ENCODE data around the gene THOC6. TPM values are rescaled to one million over a fixed set of nuclear protein-coding genes. Genes with fewer than 3 reads are reported as not detected.

Gene THOC6
- total RNA-seq = 5.8 TPM

- peak; percentile 90 for DNase-seq
These were observed at the start of gene THOC6, which contains the start of gene HCFC1R1 for GRCh38 chr16:3023669-3024478. Gene THOC6 (plus strand): TSS chr16:3024035. CDS start chr16:3024327, 292 bp downstream. Gene HCFC1R1 (minus strand): TSS chr16:3023942. CDS start chr16:3023941, 1 bp downstream.

GRCh38 chr16:2974319-2975056 is 49.3 kb upstream of the THOC6 start:
- DNase-seq = no peak

- DNase-seq = no peak
These were observed 48.6 kb upstream of the THOC6 start for GRCh38 chr16:2975161-2975795.

GRCh38 chr16:2976201-2976600 is 47.6 kb upstream of the THOC6 start:
- no peak for DNase-seq

- DNase-seq = no peak
These were observed 47.2 kb upstream of the THOC6 start for GRCh38 chr16:2976673-2977072.

- DNase-seq = no peak
These were observed 46.4 kb upstream of the THOC6 start for GRCh38 chr16:2977440-2977839.

GRCh38 chr16:2979669-2980226 is 44.1 kb upstream of the THOC6 start:
- no peak for DNase-seq

- peak; percentile 79 for DNase-seq
These were observed 43.3 kb upstream of the THOC6 start, which contains the start of gene PKMYT1 for GRCh38 chr16:2980227-2981176. Gene PKMYT1 (minus strand): TSS chr16:2980446. CDS start chr16:2979657, 789 bp downstream.

- no peak for DNase-seq
These were observed 42.5 kb upstream of the THOC6 start for GRCh38 chr16:2981177-2981898.

- DNase-seq = no peak
These were observed 42.0 kb upstream of the THOC6 start for GRCh38 chr16:2981899-2982250.

GRCh38 chr16:2982402-2982801 is 41.4 kb upstream of the THOC6 start:
- DNase-seq = no peak

GRCh38 chr16:2983706-2984136 is 40.1 kb upstream of the THOC6 start:
- DNase-seq = peak; percentile 74

GRCh38 chr16:2985462-2985861 is 38.4 kb upstream of the THOC6 start:
- DNase-seq = no peak

GRCh38 chr16:2985893-2986355 is 37.9 kb upstream of the THOC6 start:
- DNase-seq = no peak

GRCh38 chr16:2986623-2987188 is 37.1 kb upstream of the THOC6 start:
- no peak for DNase-seq

- no peak for DNase-seq
These were observed 36.5 kb upstream of the THOC6 start for GRCh38 chr16:2987286-2987685.

GRCh38 chr16:2987833-2988232 is 36.0 kb upstream of the THOC6 start:
- DNase-seq = no peak

- DNase-seq = no peak
These were observed 35.2 kb upstream of the THOC6 start for GRCh38 chr16:2988590-2989099.

GRCh38 chr16:2990891-2991290 is 32.9 kb upstream of the THOC6 start:
- no peak for DNase-seq

Data from occipital lobe (tissue), 2 donors.